ENCODE measurements around the gene MLH1.

The MLH1 gene

GRCh38 chr3:36973139-36973538, 20.2 kb upstream of the MLH1 start:
- H3K4me3 ChIP-seq (ENCODE audit: low read length in 2 of 2) = no peak overlapping the region
- no peak overlapping the region for H2BK15ac ChIP-seq (ENCODE audit: low read length)
- H3K4ac ChIP-seq (ENCODE audit: low read length) = no peak overlapping the region
- no peaks in the 10 kb centered on the region for H3K27me3 ChIP-seq (ENCODE audit: control insufficient read depth in 3 of 3, insufficient read depth in 3 of 3, low read depth in 1 of 3, low read length in 3 of 3)
- H4K8ac ChIP-seq (ENCODE audit: low read depth, low read length) = no peak overlapping the region
- no peak for DNase-seq (ENCODE audit: low spot score)
- no peak overlapping the region for H3K14ac ChIP-seq (ENCODE audit: low read length)
- peaks cover 0 to 4% of the 10 kb centered on the region in 2 donors for H3K9me3 ChIP-seq (replicated peaks in 1 of 2; ENCODE audit: control insufficient read depth in 2 of 2, insufficient read depth in 1 of 2, low read depth in 1 of 2, low read length in 2 of 2)
- no peak overlapping the region for H3K4me2 ChIP-seq (ENCODE audit: insufficient read depth, low read length, poor library complexity, severe bottlenecking)
- peaks cover 6 to 15% of the 10 kb centered on the region in 2 donors for H3K4me1 ChIP-seq (ENCODE audit: control insufficient read depth in 2 of 2, insufficient read depth in 1 of 2, low read depth in 1 of 2, low read length in 2 of 2)
- no peak overlapping the region for H3K27ac ChIP-seq (replicated peaks; ENCODE audit: low read length)
- H3K18ac ChIP-seq (ENCODE audit: low read length) = no peak overlapping the region
- no peak overlapping the region for H4K91ac ChIP-seq (ENCODE audit: low read depth, low read length, poor library complexity)
- no peak overlapping the region for H3K9ac ChIP-seq (ENCODE audit: low read depth, low read length, poor library complexity)
- H2BK5ac ChIP-seq (ENCODE audit: low read length) = no peak overlapping the region
- H2AK5ac ChIP-seq (ENCODE audit: low read depth, low read length) = no peak overlapping the region
- no peak overlapping the region for H2BK120ac ChIP-seq (ENCODE audit: low read depth, low read length)
- no CpG with 5 or more reads among the region's 1 CpG for WGBS, 2 donors (ENCODE audit: extremely low coverage in 2 of 2, insufficient read length in 2 of 2, insufficient replicate concordance in 1 of 2)
- H3K79me1 ChIP-seq (ENCODE audit: low read depth, low read length) = no peaks in the 10 kb centered on the region
- H3K23ac ChIP-seq (ENCODE audit: low read depth, low read length, poor library complexity) = no peak overlapping the region
- peaks cover 0 to 3% of the 10 kb centered on the region in 2 donors for H3K36me3 ChIP-seq (replicated peaks in 1 of 2; ENCODE audit: control insufficient read depth in 2 of 2, insufficient read depth in 2 of 2, low read length in 2 of 2)
- H2AFZ ChIP-seq (ENCODE audit: low read length) = no peak overlapping the region
- H2BK12ac ChIP-seq (ENCODE audit: low read length) = no peak overlapping the region

- H3K9ac ChIP-seq (ENCODE audit: low read depth, low read length, poor library complexity) = no peak overlapping the region
- H3K27me3 ChIP-seq (ENCODE audit: control insufficient read depth in 3 of 3, insufficient read depth in 3 of 3, low read depth in 1 of 3, low read length in 3 of 3) = no peaks in the 10 kb centered on the region
- H3K4ac ChIP-seq (ENCODE audit: low read length) = no peak overlapping the region
- no peak overlapping the region for H2BK12ac ChIP-seq (ENCODE audit: low read length)
- H2BK15ac ChIP-seq (ENCODE audit: low read length) = no peak overlapping the region
- H3K4me3 ChIP-seq (ENCODE audit: low read length in 2 of 2) = no peak overlapping the region
- no peak overlapping the region for H3K23ac ChIP-seq (ENCODE audit: low read depth, low read length, poor library complexity)
- no peak overlapping the region for H2BK120ac ChIP-seq (ENCODE audit: low read depth, low read length)
- H3K36me3 ChIP-seq (replicated peaks in 1 of 2; ENCODE audit: control insufficient read depth in 2 of 2, insufficient read depth in 2 of 2, low read length in 2 of 2) = peaks cover 17 to 49% of the 10 kb centered on the region in 2 donors
- H3K18ac ChIP-seq (ENCODE audit: low read length) = no peak overlapping the region
- WGBS, 2 donors (ENCODE audit: extremely low coverage in 2 of 2, insufficient read length in 2 of 2, insufficient replicate concordance in 1 of 2) = no CpG with 5 or more reads among the region's 4 CpGs
- H3K9me3 ChIP-seq (replicated peaks in 1 of 2; ENCODE audit: control insufficient read depth in 2 of 2, insufficient read depth in 1 of 2, low read depth in 1 of 2, low read length in 2 of 2) = peaks cover 9 to 10% of the 10 kb centered on the region in 2 donors
- no peak overlapping the region for H4K91ac ChIP-seq (ENCODE audit: low read depth, low read length, poor library complexity)
- DNase-seq (ENCODE audit: low spot score) = no peak
- H3K4me2 ChIP-seq (ENCODE audit: insufficient read depth, low read length, poor library complexity, severe bottlenecking) = no peak overlapping the region
- no peak overlapping the region for H4K8ac ChIP-seq (ENCODE audit: low read depth, low read length)
- H2AFZ ChIP-seq (ENCODE audit: low read length) = no peak overlapping the region
- no peaks in the 10 kb centered on the region for H3K79me1 ChIP-seq (ENCODE audit: low read depth, low read length)
- no peak overlapping the region for H2BK5ac ChIP-seq (ENCODE audit: low read length)
- no peak overlapping the region for H2AK5ac ChIP-seq (ENCODE audit: low read depth, low read length)
- H3K27ac ChIP-seq (replicated peaks; ENCODE audit: low read length) = no peak overlapping the region
- no peak overlapping the region for H3K14ac ChIP-seq (ENCODE audit: low read length)
- no peaks in the 10 kb centered on the region for H3K4me1 ChIP-seq (ENCODE audit: control insufficient read depth in 2 of 2, insufficient read depth in 1 of 2, low read depth in 1 of 2, low read length in 2 of 2)
Measured at GRCh38 chr3:36981006-36981405, 12.3 kb upstream of the MLH1 start.

GRCh38 chr3:36988356-36988755, 5.0 kb upstream of the MLH1 start:
- Histone ChIP-seq H2BK15ac (ENCODE audit: low read length) (no peak overlapping the region), H3K27ac (replicated peaks; ENCODE audit: low read length) (no peak overlapping the region), H3K9me3 (replicated peaks in 1 of 2; ENCODE audit: control insufficient read depth in 2 of 2, insufficient read depth in 1 of 2, low read depth in 1 of 2, low read length in 2 of 2) (no peaks in the 10 kb centered on the region), H3K14ac (ENCODE audit: low read length) (no peak overlapping the region), H3K4me2 (ENCODE audit: insufficient read depth, low read length, poor library complexity, severe bottlenecking) (no peak overlapping the region), H2AK5ac (ENCODE audit: low read depth, low read length) (no peak overlapping the region), H3K4ac (ENCODE audit: low read length) (no peak overlapping the region), H2AFZ (ENCODE audit: low read length) (no peak overlapping the region), H3K18ac (ENCODE audit: low read length) (no peak overlapping the region), H2BK12ac (ENCODE audit: low read length) (no peak overlapping the region), H4K8ac (ENCODE audit: low read depth, low read length) (no peak overlapping the region), H3K27me3 (ENCODE audit: control insufficient read depth in 3 of 3, insufficient read depth in 3 of 3, low read depth in 1 of 3, low read length in 3 of 3) (no peaks in the 10 kb centered on the region), H2BK120ac (ENCODE audit: low read depth, low read length) (no peak overlapping the region), H3K23ac (ENCODE audit: low read depth, low read length, poor library complexity) (no peak overlapping the region), H3K4me3 (ENCODE audit: low read length in 2 of 2) (no peak overlapping the region), H4K91ac (ENCODE audit: low read depth, low read length, poor library complexity) (no peak overlapping the region), H3K36me3 (replicated peaks in 1 of 2; ENCODE audit: control insufficient read depth in 2 of 2, insufficient read depth in 2 of 2, low read length in 2 of 2) (peaks cover 13 to 89% of the 10 kb centered on the region in 2 donors), H3K4me1 (ENCODE audit: control insufficient read depth in 2 of 2, insufficient read depth in 1 of 2, low read depth in 1 of 2, low read length in 2 of 2) (peaks cover 2 to 14% of the 10 kb centered on the region in 2 donors), H3K9ac (ENCODE audit: low read depth, low read length, poor library complexity) (no peak overlapping the region), H2BK5ac (ENCODE audit: low read length) (no peak overlapping the region), H3K79me1 (ENCODE audit: low read depth, low read length) (no peaks in the 10 kb centered on the region)
- WGBS, 2 donors (ENCODE audit: extremely low coverage in 2 of 2, insufficient read length in 2 of 2, insufficient replicate concordance in 1 of 2) = no CpG with 5 or more reads among the region's 2 CpGs
- no peak for DNase-seq (ENCODE audit: low spot score)

- no peak overlapping the region for H3K9ac ChIP-seq (ENCODE audit: low read depth, low read length, poor library complexity)
- no peaks in the 10 kb centered on the region for H3K9me3 ChIP-seq (replicated peaks in 1 of 2; ENCODE audit: control insufficient read depth in 2 of 2, insufficient read depth in 1 of 2, low read depth in 1 of 2, low read length in 2 of 2)
- no peaks in the 10 kb centered on the region for H3K79me1 ChIP-seq (ENCODE audit: low read depth, low read length)
- no peak overlapping the region for H2BK12ac ChIP-seq (ENCODE audit: low read length)
- H4K91ac ChIP-seq (ENCODE audit: low read depth, low read length, poor library complexity) = no peak overlapping the region
- no peak for DNase-seq (ENCODE audit: low spot score)
- no peak overlapping the region for H3K4ac ChIP-seq (ENCODE audit: low read length)
- no peaks in the 10 kb centered on the region for H3K27me3 ChIP-seq (ENCODE audit: control insufficient read depth in 3 of 3, insufficient read depth in 3 of 3, low read depth in 1 of 3, low read length in 3 of 3)
- H3K27ac ChIP-seq (replicated peaks; ENCODE audit: low read length) = no peak overlapping the region
- H3K36me3 ChIP-seq (replicated peaks in 1 of 2; ENCODE audit: control insufficient read depth in 2 of 2, insufficient read depth in 2 of 2, low read length in 2 of 2) = peaks cover 13 to 83% of the 10 kb centered on the region in 2 donors
- H3K23ac ChIP-seq (ENCODE audit: low read depth, low read length, poor library complexity) = no peak overlapping the region
- no peak overlapping the region for H3K14ac ChIP-seq (ENCODE audit: low read length)
- no peak overlapping the region for H2BK120ac ChIP-seq (ENCODE audit: low read depth, low read length)
- H3K18ac ChIP-seq (ENCODE audit: low read length) = no peak overlapping the region
- no peak overlapping the region for H4K8ac ChIP-seq (ENCODE audit: low read depth, low read length)
- H2BK5ac ChIP-seq (ENCODE audit: low read length) = no peak overlapping the region
- H2AFZ ChIP-seq (ENCODE audit: low read length) = no peak overlapping the region
- no peak overlapping the region for H2BK15ac ChIP-seq (ENCODE audit: low read length)
- H3K4me1 ChIP-seq (ENCODE audit: control insufficient read depth in 2 of 2, insufficient read depth in 1 of 2, low read depth in 1 of 2, low read length in 2 of 2) = peaks cover 2 to 14% of the 10 kb centered on the region in 2 donors
- H3K4me2 ChIP-seq (ENCODE audit: insufficient read depth, low read length, poor library complexity, severe bottlenecking) = no peak overlapping the region
- H3K4me3 ChIP-seq (ENCODE audit: low read length in 2 of 2) = no peak overlapping the region
- no peak overlapping the region for H2AK5ac ChIP-seq (ENCODE audit: low read depth, low read length)
- no CpG with 5 or more reads among the region's 3 CpGs for WGBS, 2 donors (ENCODE audit: extremely low coverage in 2 of 2, insufficient read length in 2 of 2, insufficient replicate concordance in 1 of 2)
Measured at GRCh38 chr3:36989005-36989404, 4.3 kb upstream of the MLH1 start.

Data from neuronal stem cell (in vitro differentiated cells).